ENCODE data around the gene KRTAP10-7.
"Not testable (repeated sequence)": the region's sequence is repeated elsewhere in the genome, so short reads cannot be mapped to it uniquely, and the experiment has no call there.

KRTAP10-7 gene

GRCh38 chr21:44637018-44637850 lies 36.8 kb downstream of the KRTAP10-7 start, which contains the start of gene KRTAP10-10:
TSS of gene KRTAP10-10 (plus strand) at chr21:44637356. CDS start at chr21:44637418, 62 bp downstream.
- DNase-seq: no peak

GRCh38 chr21:44637851-44638348 lies 37.5 kb downstream of the KRTAP10-7 start:
- DNase-seq: not testable (repeated sequence)

- DNase-seq: not testable (repeated sequence)
Measured at GRCh38 chr21:44638506-44639330, 38.3 kb downstream of the KRTAP10-7 start.

GRCh38 chr21:44639331-44639655 lies 38.9 kb downstream of the KRTAP10-7 start:
- DNase-seq: no peak

- DNase-seq: no peak
Measured at GRCh38 chr21:44640761-44641160, 40.4 kb downstream of the KRTAP10-7 start.

- no peak for DNase-seq
Measured at GRCh38 chr21:44643741-44644310, 43.4 kb downstream of the KRTAP10-7 start.

- DNase-seq: no peak
Measured at GRCh38 chr21:44644878-44645277, 44.5 kb downstream of the KRTAP10-7 start.

- not testable (repeated sequence) for DNase-seq
Measured at GRCh38 chr21:44646366-44647221, 46.2 kb downstream of the KRTAP10-7 start, which contains the start of gene KRTAP10-11. TSS of gene KRTAP10-11 (plus strand) at chr21:44646414. CDS start at chr21:44646459, 45 bp downstream.

- peak; percentile 23 for DNase-seq
Measured at GRCh38 chr21:44647222-44647552, 46.8 kb downstream of the KRTAP10-7 start.

- DNase-seq: no peak
Measured at GRCh38 chr21:44648557-44649311, 48.3 kb downstream of the KRTAP10-7 start.

GRCh38 chr21:44649521-44650100 lies 49.2 kb downstream of the KRTAP10-7 start:
- no peak for DNase-seq

- no peak for DNase-seq
Measured at GRCh38 chr21:44650265-44650972, 50.0 kb downstream of the KRTAP10-7 start.

- no peak for DNase-seq
Measured at GRCh38 chr21:44650973-44651675, 50.7 kb downstream of the KRTAP10-7 start.
